ENCODE data around the gene THADA. TPM values are rescaled to one million over a fixed set of nuclear protein-coding genes. Genes with fewer than 3 reads are reported as not detected.
A peak's percentile ranks its signal among the peaks of the same experiment; 100 is the strongest.
"Not testable (repeated sequence)": the region's sequence is repeated elsewhere in the genome, so short reads cannot be mapped to it uniquely, and the experiment has no call there.

The THADA gene
- total and polyA plus RNA-seq, 7 experiments from 2014 or later = 11.7 to 43.0 (median 39.6) TPM

DNA sequence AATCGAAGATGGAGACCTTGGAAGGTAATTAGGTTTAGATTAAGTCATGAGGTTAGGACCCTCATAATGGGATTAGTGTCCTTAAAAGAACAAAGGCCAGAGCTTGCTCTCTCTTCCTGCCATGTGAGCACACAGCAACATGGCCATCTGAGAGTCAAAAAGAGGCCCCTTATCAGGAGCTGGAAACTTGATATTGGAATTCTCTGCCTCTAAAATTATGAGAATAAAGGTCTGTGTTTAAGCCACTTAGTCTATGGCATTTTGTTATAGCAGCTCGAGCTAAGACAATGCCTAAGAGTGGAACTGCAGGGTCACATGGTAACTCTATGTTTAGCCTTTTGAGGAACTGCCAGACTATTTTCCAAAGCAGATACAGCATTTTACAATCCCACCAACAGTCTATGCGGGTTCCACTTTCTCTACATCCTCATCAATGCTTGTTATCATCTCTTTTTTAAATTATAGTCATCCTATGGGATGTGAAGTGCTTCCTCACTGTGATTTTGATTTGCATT lies 42.4 kb downstream of the THADA start:
- no peaks in the 10 kb centered on the region for H3K27me3 Mint-ChIP-seq
- Histone ChIP-seq H3K27ac (ENCODE audit: low read depth, low read length) (no peak overlapping the region), H3K9me3 (ENCODE audit: control insufficient read depth in 2 of 3, low read length in 3 of 3) (no peaks in the 10 kb centered on the region), H3K4me3 (ENCODE audit: low read length) (no peak overlapping the region), H3K27me3 (ENCODE audit: control insufficient read depth in 2 of 2, insufficient read depth in 2 of 2, low read length in 2 of 2) (no peaks in the 10 kb centered on the region), H3K4me1 (ENCODE audit: control insufficient read depth in 2 of 2, insufficient read depth in 2 of 2, low read length in 2 of 2) (no peaks in the 10 kb centered on the region), H3K36me3 (ENCODE audit: control insufficient read depth in 2 of 3, insufficient read depth in 3 of 3, low read length in 3 of 3) (peaks cover 0 to 43% (median 5%) of the 10 kb centered on the region in 3 experiments)
- intact Hi-C loops (cut with micrococcal nuclease) = no loop called here
- no peak overlapping the region for H3K4me3 Mint-ChIP-seq
- ATAC-seq (no peak), DNase-seq (no peak)
- H3K36me3 Mint-ChIP-seq = peaks cover 11 to 72% (median 59%) of the 10 kb centered on the region in 5 donors
- H3K27ac Mint-ChIP-seq = no peak overlapping the region
- H3K4me1 Mint-ChIP-seq = peaks cover 0 to 14% (median 0%) of the 10 kb centered on the region in 7 donors
- ChIA-PET CTCF (no interaction called here), POLR2A (no interaction called here)
- no peaks in the 10 kb centered on the region for H3K9me3 Mint-ChIP-seq

DNA sequence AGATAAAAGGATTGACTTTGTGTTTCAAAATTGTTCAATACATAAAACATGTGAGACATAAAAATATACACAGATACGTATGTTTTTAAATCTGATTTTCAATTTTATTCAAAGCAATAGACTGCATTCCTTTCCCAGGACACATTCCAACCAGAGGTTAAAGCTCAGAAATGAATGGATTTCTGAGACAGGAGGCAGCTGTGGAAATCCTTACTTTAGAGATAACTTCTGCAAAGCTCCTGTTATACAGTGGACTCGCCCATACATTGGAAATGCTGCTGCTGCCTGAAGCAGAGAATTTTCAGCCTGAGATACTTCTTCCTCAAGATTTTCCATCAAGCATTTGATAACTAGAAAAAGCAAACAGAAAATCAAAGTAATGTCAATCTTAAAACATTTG lies 43.8 kb downstream of the THADA start:
- DNase-seq = no peak
- no peaks in the 10 kb centered on the region for H3K27me3 ChIP-seq (ENCODE audit: control insufficient read depth in 2 of 2, insufficient read depth in 2 of 2, low read length in 2 of 2)
- H3K36me3 ChIP-seq (ENCODE audit: control insufficient read depth in 2 of 3, insufficient read depth in 3 of 3, low read length in 3 of 3) = peaks cover 0 to 39% (median 5%) of the 10 kb centered on the region in 3 experiments
- Mint-ChIP-seq H3K4me1 (peaks cover 0 to 13% (median 0%) of the 10 kb centered on the region in 7 donors), H3K27ac (no peak overlapping the region), H3K4me3 (no peak overlapping the region), H3K27me3 (no peaks in the 10 kb centered on the region), H3K36me3 (peaks cover 11 to 65% (median 55%) of the 10 kb centered on the region in 5 donors), H3K9me3 (no peaks in the 10 kb centered on the region)
- H3K4me1 ChIP-seq (ENCODE audit: control insufficient read depth in 2 of 2, insufficient read depth in 2 of 2, low read length in 2 of 2) = no peaks in the 10 kb centered on the region
- H3K4me3 ChIP-seq (ENCODE audit: low read length) = no peak overlapping the region
- intact Hi-C loops (cut with micrococcal nuclease) = no loop called here
- H3K9me3 ChIP-seq (ENCODE audit: control insufficient read depth in 2 of 3, low read length in 3 of 3) = no peaks in the 10 kb centered on the region
- no peak for ATAC-seq
- ChIA-PET CTCF (interaction anchor here (1.3 kb wide), 1 partner anchor 9 kb away, joined by 4 read pairs; no protein-coding TSS in a partner anchor), POLR2A (interaction anchor here (0.7 to 1.0 kb wide), 3 partner anchors 12 to 44 kb away, joined by 3 to 4 read pairs (median 3); partner anchors contain the start of gene THADA)
- H3K27ac ChIP-seq (ENCODE audit: low read depth, low read length) = no peak overlapping the region

DNA sequence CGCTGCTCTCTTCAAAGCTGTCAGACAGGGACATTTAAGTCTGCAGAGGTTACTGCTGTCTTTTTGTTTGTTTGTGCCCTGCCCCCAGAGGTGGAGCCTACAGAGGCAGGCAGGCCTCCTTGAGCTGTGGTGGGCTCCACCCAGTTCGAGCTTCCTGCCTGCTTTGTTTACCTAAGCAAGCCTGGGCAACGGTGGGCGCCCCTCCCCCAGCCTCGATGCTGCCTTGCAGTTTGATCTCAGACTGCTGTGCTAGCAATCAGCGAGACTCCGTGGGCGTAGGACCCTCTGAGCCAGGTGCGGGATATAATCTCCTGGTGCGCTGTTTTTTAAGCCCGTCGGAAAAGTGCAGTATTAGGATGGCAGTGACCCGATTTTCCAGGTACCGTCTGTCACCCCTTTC lies 47.5 kb downstream of the THADA start:
- H3K36me3 ChIP-seq (ENCODE audit: control insufficient read depth in 2 of 3, insufficient read depth in 3 of 3, low read length in 3 of 3) = peaks cover 0 to 31% (median 5%) of the 10 kb centered on the region in 3 experiments
- H3K27ac ChIP-seq (ENCODE audit: low read depth, low read length); CTCF ChIA-PET; H3K4me3 ChIP-seq (ENCODE audit: low read length); H3K27me3 ChIP-seq (ENCODE audit: control insufficient read depth in 2 of 2, insufficient read depth in 2 of 2, low read length in 2 of 2); POLR2A ChIA-PET; intact Hi-C loops (cut with micrococcal nuclease); H3K9me3 Mint-ChIP-seq; H3K4me1 ChIP-seq (ENCODE audit: control insufficient read depth in 2 of 2, insufficient read depth in 2 of 2, low read length in 2 of 2); H3K4me3 Mint-ChIP-seq; ATAC-seq; H3K27me3 Mint-ChIP-seq; H3K9me3 ChIP-seq (ENCODE audit: control insufficient read depth in 2 of 3, low read length in 3 of 3): not testable (repeated sequence)
- Mint-ChIP-seq H3K4me1 (peaks cover 0 to 17% (median 0%) of the 10 kb centered on the region in 7 donors), H3K27ac (peak overlapping the region in 1 of 9 donors; percentile 29), H3K36me3 (peaks cover 8 to 52% (median 42%) of the 10 kb centered on the region in 5 donors)
- peak in 7 of 9 donors; percentile 2 to 37 (median 14) for DNase-seq

DNA sequence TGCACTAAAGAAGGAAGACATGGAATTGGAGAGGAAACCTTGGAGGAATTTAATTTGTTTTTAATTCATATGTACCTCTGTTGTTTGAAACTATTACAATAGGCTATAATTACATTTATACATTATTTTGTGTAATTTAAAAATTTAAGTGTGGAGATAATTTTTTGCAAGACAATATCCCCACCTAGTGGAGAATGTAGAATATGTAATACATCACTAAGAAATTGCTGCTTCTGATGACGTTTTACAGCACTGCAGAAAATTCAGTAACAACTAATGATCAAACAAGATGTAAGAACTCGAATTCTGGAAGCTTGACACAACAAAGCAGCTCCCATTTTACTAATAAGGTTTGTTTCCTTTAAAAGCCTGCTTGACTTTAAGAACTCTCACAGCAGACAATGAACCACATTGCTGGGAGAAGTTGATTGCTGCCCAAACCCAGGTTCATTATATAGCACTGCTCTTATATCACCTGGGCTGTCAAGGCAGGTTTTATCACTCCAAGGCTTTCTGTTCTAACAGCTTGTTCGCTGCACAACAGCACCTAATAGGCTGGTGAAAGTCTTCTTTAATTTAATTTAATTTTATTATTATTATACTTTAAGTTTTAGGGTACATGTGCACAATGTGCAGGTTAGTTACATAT lies 53.4 kb downstream of the THADA start:
- Histone ChIP-seq H3K4me1 (ENCODE audit: control insufficient read depth in 2 of 2, insufficient read depth in 2 of 2, low read length in 2 of 2) (peaks cover 0 to 3% of the 10 kb centered on the region in 2 donors), H3K4me3 (ENCODE audit: low read length) (no peak overlapping the region), H3K27ac (ENCODE audit: low read depth, low read length) (no peak overlapping the region), H3K27me3 (ENCODE audit: control insufficient read depth in 2 of 2, insufficient read depth in 2 of 2, low read length in 2 of 2) (no peaks in the 10 kb centered on the region), H3K9me3 (ENCODE audit: control insufficient read depth in 2 of 3, low read length in 3 of 3) (no peaks in the 10 kb centered on the region), H3K36me3 (ENCODE audit: control insufficient read depth in 2 of 3, insufficient read depth in 3 of 3, low read length in 3 of 3) (peaks cover 0 to 4% (median 3%) of the 10 kb centered on the region in 3 experiments)
- Mint-ChIP-seq H3K9me3 (no peaks in the 10 kb centered on the region), H3K27me3 (no peaks in the 10 kb centered on the region), H3K4me1 (peaks cover 9 to 18% (median 15%) of the 10 kb centered on the region in 7 donors), H3K4me3 (no peak overlapping the region), H3K36me3 (peaks cover 0 to 14% (median 7%) of the 10 kb centered on the region in 5 donors), H3K27ac (no peak overlapping the region)
- DNase-seq (peak in 7 of 9 donors; percentile 43 to 70 (median 48)), ATAC-seq (peak; percentile 82)
- ChIA-PET CTCF (interaction anchor here (0.7 to 3.8 kb wide), 12 partner anchors 9 to 1256 kb away, joined by 3 to 27 read pairs (median 4); no protein-coding TSS in a partner anchor), POLR2A (interaction anchor here (1.2 kb wide), 1 partner anchor 313 kb away, joined by 3 read pairs; no protein-coding TSS in a partner anchor)
- intact Hi-C loops (cut with micrococcal nuclease) = loop anchor here (1.0 to 2.0 kb wide), 8 partner anchors 58 to 715 kb away; no protein-coding TSS in a partner anchor

DNA sequence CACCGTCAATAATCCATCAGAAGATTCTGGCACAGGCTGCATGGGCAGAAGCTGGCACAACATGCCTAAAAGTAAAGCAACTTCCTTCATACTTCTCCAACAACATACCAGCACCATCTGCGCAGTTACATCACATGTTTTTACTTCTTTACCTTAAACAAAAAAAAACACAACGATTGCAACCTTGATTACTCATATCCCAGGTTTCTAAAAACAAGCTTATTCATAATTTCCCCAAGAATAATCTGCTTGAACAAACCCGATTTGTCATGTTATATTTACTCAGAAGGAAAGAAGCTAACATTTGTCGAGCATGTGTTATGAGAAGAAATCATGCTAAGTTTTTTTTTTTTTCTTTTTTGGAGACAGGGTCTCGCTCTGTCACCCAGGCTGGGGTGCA lies 54.7 kb downstream of the THADA start:
- H3K4me3 ChIP-seq (ENCODE audit: low read length) = no peak overlapping the region
- H3K27me3 Mint-ChIP-seq = no peaks in the 10 kb centered on the region
- intact Hi-C loops (cut with micrococcal nuclease) = no loop called here
- H3K9me3 Mint-ChIP-seq = no peaks in the 10 kb centered on the region
- H3K27me3 ChIP-seq (ENCODE audit: control insufficient read depth in 2 of 2, insufficient read depth in 2 of 2, low read length in 2 of 2) = no peaks in the 10 kb centered on the region
- peaks cover 0 to 9% of the 10 kb centered on the region in 2 donors for H3K4me1 ChIP-seq (ENCODE audit: control insufficient read depth in 2 of 2, insufficient read depth in 2 of 2, low read length in 2 of 2)
- CTCF ChIA-PET = interaction anchor here (0.6 to 3.8 kb wide), 15 partner anchors 9 to 713 kb away, joined by 3 to 27 read pairs (median 4); no protein-coding TSS in a partner anchor
- no peak overlapping the region for H3K4me3 Mint-ChIP-seq
- no peak overlapping the region for H3K27ac Mint-ChIP-seq
- H3K4me1 Mint-ChIP-seq = peaks cover 14 to 25% (median 22%) of the 10 kb centered on the region in 7 donors
- H3K36me3 ChIP-seq (ENCODE audit: control insufficient read depth in 2 of 3, insufficient read depth in 3 of 3, low read length in 3 of 3) = peaks cover 0 to 4% (median 3%) of the 10 kb centered on the region in 3 experiments
- no peak overlapping the region for H3K27ac ChIP-seq (ENCODE audit: low read depth, low read length)
- DNase-seq (no peak), ATAC-seq (no peak)
- POLR2A ChIA-PET = interaction anchor here (0.6 to 1.0 kb wide), 2 partner anchors 35 to 58 kb away, joined by 3 read pairs; no protein-coding TSS in a partner anchor
- H3K36me3 Mint-ChIP-seq = peaks cover 0 to 21% (median 9%) of the 10 kb centered on the region in 5 donors
- no peaks in the 10 kb centered on the region for H3K9me3 ChIP-seq (ENCODE audit: control insufficient read depth in 2 of 3, low read length in 3 of 3)

DNA sequence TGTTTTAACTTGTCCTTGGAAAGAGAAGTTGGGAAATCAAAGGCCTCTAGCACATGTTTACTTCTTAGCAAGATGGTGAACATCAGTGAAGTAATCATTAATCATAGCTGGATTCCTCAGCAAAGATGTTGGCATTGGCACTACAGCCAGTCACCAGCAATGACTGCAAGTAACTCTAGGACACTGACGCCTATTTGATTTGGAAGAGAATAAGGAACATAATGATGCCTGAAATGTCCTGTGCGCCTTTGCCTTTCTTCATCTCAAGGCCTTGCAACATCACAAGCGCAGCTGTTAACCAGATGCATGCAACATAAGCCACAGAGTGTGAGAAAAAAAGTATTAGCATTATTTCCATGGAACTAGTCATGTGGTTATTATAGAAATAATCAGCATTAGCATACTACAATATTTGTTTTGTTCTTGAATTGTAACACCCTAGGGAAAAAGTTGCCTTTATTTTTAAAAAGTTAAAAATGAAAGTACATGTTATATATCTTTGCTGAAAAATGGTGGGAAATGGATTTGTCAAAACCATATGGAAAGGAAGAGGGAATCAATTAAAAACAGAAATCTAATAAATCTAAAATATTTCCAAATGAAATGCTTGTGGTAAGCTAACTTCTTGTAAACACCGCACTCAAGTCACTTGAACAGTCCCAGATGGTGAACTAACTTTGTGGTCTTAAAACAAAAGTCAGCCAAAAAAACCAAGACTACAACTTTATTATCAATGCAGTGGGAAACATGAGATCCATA lies 55.6 kb downstream of the THADA start:
- no peaks in the 10 kb centered on the region for H3K9me3 Mint-ChIP-seq
- no peak for DNase-seq
- CTCF ChIA-PET = interaction anchor here (0.5 to 3.8 kb wide), 6 partner anchors 28 to 712 kb away, joined by 3 to 26 read pairs (median 4); no protein-coding TSS in a partner anchor
- H3K4me3 Mint-ChIP-seq = no peak overlapping the region
- ATAC-seq = peak; percentile 78
- Histone ChIP-seq H3K27ac (ENCODE audit: low read depth, low read length) (no peak overlapping the region), H3K4me3 (ENCODE audit: low read length) (no peak overlapping the region), H3K27me3 (ENCODE audit: control insufficient read depth in 2 of 2, insufficient read depth in 2 of 2, low read length in 2 of 2) (no peaks in the 10 kb centered on the region), H3K9me3 (ENCODE audit: control insufficient read depth in 2 of 3, low read length in 3 of 3) (no peaks in the 10 kb centered on the region), H3K36me3 (ENCODE audit: control insufficient read depth in 2 of 3, insufficient read depth in 3 of 3, low read length in 3 of 3) (peaks cover 0 to 4% (median 3%) of the 10 kb centered on the region in 3 experiments), H3K4me1 (ENCODE audit: control insufficient read depth in 2 of 2, insufficient read depth in 2 of 2, low read length in 2 of 2) (peaks cover 0 to 9% of the 10 kb centered on the region in 2 donors)
- peaks cover 13 to 27% (median 22%) of the 10 kb centered on the region in 7 donors for H3K4me1 Mint-ChIP-seq
- H3K27ac Mint-ChIP-seq = no peak overlapping the region
- intact Hi-C loops (cut with micrococcal nuclease) = no loop called here
- H3K36me3 Mint-ChIP-seq = peaks cover 0 to 26% (median 12%) of the 10 kb centered on the region in 5 donors
- POLR2A ChIA-PET = interaction anchor here (0.9 to 1.0 kb wide), 2 partner anchors 12 to 36 kb away, joined by 3 read pairs; no protein-coding TSS in a partner anchor
- H3K27me3 Mint-ChIP-seq = no peaks in the 10 kb centered on the region
